Aorta (tissue), 5 donors: ENCODE data around the gene TLE2. TPM values are rescaled to one million over a fixed set of nuclear protein-coding genes. Genes with fewer than 3 reads are reported as not detected.
"Not testable (repeated sequence)": the region's sequence is repeated elsewhere in the genome, so short reads cannot be mapped to it uniquely, and the experiment has no call there.

Experiments used
- ATAC-seq: fragments of 200-7000 bp; cut with Tn5 transposase; one replicate; pipeline ENCODE4 v1.9.1; 2022; ENCODE audit warnings: moderate library complexity; ENCODE audit not compliant: low FRiP score
- DNase-seq, 2 donors: peaks; one replicate each; pipeline ENCODE4 v3.0.0-alpha.2; 2020
- H3K27ac ChIP-seq, 2 donors: one replicate each; pipeline ENCODE4 v1.5.1; 2013; ENCODE audit warnings: low read length in 2 of 2, mild to moderate bottlenecking in 2 of 2, moderate library complexity in 2 of 2, control low read depth in 1 of 2, inconsistent platforms in 1 of 2, low read depth in 1 of 2
- H3K27me3 ChIP-seq, 2 donors: one replicate each; pipeline ENCODE4 v1.6.1; 2013; ENCODE audit warnings: control low read depth in 1 of 2, low read length in 1 of 2, mild to moderate bottlenecking in 1 of 2, moderate library complexity in 1 of 2; ENCODE audit not compliant: insufficient read depth in 2 of 2, control insufficient read depth in 1 of 2
- H3K36me3 ChIP-seq, 2 donors: one replicate each; pipeline ENCODE4 v1.6.1; 2013; ENCODE audit warnings: control low read depth in 1 of 2, low read length in 1 of 2, mild to moderate bottlenecking in 1 of 2; ENCODE audit not compliant: insufficient read depth in 2 of 2, control insufficient read depth in 1 of 2
- H3K4me1 ChIP-seq, 2 donors: one replicate each; pipeline ENCODE4 v1.6.1; 2013; ENCODE audit warnings: low read length in 2 of 2, control low read depth in 1 of 2, mild to moderate bottlenecking in 1 of 2, moderate library complexity in 1 of 2; ENCODE audit not compliant: insufficient read depth in 2 of 2, control insufficient read depth in 1 of 2
- H3K4me3 ChIP-seq, 2 donors: one replicate each; pipeline ENCODE4 v1.5.1; 2013; ENCODE audit warnings: low read length in 2 of 2, control low read depth in 1 of 2, mild to moderate bottlenecking in 1 of 2
- H3K9me3 ChIP-seq: one replicate; pipeline ENCODE4 v1.6.1; 2013; ENCODE audit warnings: mild to moderate bottlenecking, low read length; ENCODE audit not compliant: control insufficient read depth
- WGBS, 2 donors: extraction: QIAGEN DNeasy Blood & Tissue Kit; methylation state at CpG; one replicate each; pipeline ENCODE4 v1.1.7; 2013; 5-methylcytosine and 5-hydroxymethylcytosine counted together
- intact Hi-C, 2 donors: fragments of 100-400 bp; cut with DNase I; formaldehyde crosslinking; loops; one replicate each; pipeline versions ENCODE4 v1.14.2 to v1.15.0; 2022
- polyA plus RNA-seq, 2 donors: library from polyadenylated mRNA; stranded (reverse); fragments of 200-250 nt; gene quantifications; one replicate each; pipeline ENCODE4 v1.2.3, GENCODE V29; 2013
- total RNA-seq, 2 donors: library from RNA; stranded (reverse); fragmentation: NEBNext Ultra II Directional; extraction: Animal tissue kit (Norgen Biotek cat#: 25700); gene quantifications; one replicate each; pipeline ENCODE4 v1.2.1, GENCODE V29; 2021
- donor health status: healthy with polysubstance abuse.
- donor health status: Bipolar disorder and iron deficiency.
- donor health status: DM: no; HTN: no; CAD: no.
- donor health status: DM: no; HTN: no; CAD: no.
- donor health status: DM: yes; HTN: yes; CAD: no.

The TLE2 gene
- total and polyA plus RNA-seq, 4 donors, result 32.7 to 127 (median 43.9) TPM

DNA sequence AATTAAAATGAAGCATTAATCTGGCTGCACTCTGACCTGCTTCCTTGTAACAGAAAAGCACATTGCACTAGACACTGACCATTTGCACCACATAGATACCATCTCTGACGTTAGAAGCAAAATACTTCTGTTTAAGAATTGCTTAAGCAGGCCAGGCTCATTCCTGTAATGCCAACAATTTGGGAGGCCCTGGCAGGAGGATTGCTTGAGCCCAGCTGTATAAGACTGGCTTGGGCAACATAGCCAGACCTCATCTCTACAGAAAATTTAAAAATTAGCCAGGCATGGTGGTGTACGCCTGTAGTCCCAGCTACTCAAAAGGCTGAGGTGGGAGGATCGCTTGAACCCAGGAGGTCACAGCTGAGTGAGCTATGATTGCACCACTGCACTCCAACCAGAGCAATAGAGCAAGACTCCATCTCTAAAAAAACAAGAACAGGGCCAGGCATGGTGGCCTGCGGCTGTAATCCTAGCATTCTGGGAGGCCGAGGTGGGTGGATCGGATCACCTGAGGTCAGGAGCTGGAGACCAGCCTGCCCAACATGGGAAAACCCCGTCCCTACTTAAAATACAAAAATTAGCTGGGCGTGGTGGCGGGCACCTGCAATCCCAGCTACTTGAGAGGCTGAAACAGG is 58.8 kb downstream of the TLE2 start:
- no peaks in the 10 kb centered on the region for H3K27me3 ChIP-seq
- no peaks in the 10 kb centered on the region for H3K9me3 ChIP-seq
- H3K4me3 ChIP-seq, result no peak overlapping the region
- peak; percentile 34 for ATAC-seq
- WGBS, 2 donors, result 79 to 81% methylated on average over 9 of the region's 9 CpGs
- H3K27ac ChIP-seq, result no peak overlapping the region
- no peak for DNase-seq
- no peaks in the 10 kb centered on the region for H3K4me1 ChIP-seq
- H3K36me3 ChIP-seq, result no peaks in the 10 kb centered on the region
- intact Hi-C loops, result no loop called here

DNA sequence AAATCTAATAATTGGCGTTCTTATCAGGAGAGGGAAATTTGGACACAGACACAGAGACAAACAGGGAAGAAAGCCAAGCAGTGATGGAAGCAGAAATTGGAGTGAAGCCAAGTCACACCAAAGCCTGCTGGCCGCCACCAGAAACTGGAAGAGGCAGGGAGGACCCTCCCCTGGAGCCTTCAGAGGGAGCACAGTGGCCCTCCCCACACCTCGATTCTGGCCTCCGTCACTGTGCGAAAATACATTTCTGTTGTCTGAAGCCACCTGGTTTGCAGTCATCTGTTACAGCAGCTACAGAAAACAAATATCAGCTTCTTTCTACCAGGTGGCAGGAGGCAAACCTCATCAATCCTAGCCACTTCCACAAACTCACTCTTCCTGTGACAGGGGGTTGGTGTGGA is 60.0 kb downstream of the TLE2 start:
- DNase-seq, result no peak
- intact Hi-C loops, result no loop called here
- Histone ChIP-seq H3K27ac (no peak overlapping the region), H3K4me1 (no peaks in the 10 kb centered on the region), H3K27me3 (no peaks in the 10 kb centered on the region), H3K36me3 (no peaks in the 10 kb centered on the region), H3K4me3 (no peak overlapping the region), H3K9me3 (no peaks in the 10 kb centered on the region)
- ATAC-seq, result peak; percentile 42
- WGBS, 2 donors, result 20 to 25% methylated on average over 5 of the region's 5 CpGs

DNA sequence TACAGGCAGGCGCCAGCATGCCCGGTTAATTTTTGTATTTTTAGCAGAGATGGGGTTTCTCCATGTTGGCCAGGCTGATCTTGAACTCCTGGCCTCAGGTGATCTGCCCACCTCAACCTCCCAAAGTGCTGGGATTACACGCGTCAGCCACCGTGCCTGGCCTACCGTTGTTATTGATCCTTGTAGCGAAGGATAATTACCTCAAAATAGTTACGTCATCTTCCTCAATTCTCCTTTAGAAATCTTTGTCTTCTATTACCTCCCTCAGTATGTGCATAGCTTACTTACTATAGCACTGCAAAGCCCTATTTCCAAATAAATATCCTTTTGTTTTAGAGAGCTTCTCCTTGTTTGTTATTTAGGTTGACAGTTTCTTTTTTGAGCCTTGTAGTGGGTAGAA is 61.1 kb downstream of the TLE2 start:
- DNase-seq (no peak), ATAC-seq (no peak)
- Histone ChIP-seq H3K9me3 (no peaks in the 10 kb centered on the region), H3K4me1 (no peaks in the 10 kb centered on the region), H3K27ac (no peak overlapping the region), H3K27me3 (no peaks in the 10 kb centered on the region), H3K36me3 (no peaks in the 10 kb centered on the region), H3K4me3 (no peak overlapping the region)
- WGBS, 2 donors, result 87% methylated on average over 8 of the region's 8 CpGs
- intact Hi-C loops, result no loop called here

DNA sequence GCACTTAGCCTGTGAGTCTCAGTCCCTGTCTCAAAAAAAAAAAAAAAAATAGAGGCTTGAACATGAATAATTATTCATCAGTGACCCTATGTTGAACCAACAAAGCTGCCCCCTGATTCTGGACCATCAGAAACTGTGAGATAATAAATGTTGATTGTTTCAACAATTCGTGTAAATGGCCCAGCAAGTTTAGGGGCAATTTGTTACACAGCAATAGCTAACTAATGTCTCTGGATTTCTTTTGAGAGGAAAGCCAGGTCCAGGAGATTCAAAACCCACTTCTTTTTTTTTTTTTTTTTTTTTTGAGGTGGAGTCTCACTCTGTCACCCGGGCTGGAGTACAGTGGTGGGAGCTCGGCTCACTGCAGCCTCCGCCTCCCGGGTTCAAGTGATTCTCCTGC is 64.2 kb downstream of the TLE2 start:
- Histone ChIP-seq H3K4me3 (no peak overlapping the region), H3K27me3 (no peaks in the 10 kb centered on the region), H3K36me3 (no peaks in the 10 kb centered on the region), H3K4me1 (no peaks in the 10 kb centered on the region), H3K9me3 (no peaks in the 10 kb centered on the region), H3K27ac (no peak overlapping the region)
- ATAC-seq, result no peak
- no peak for DNase-seq
- intact Hi-C loops, result loop anchor here in 1 of 2 donors (5.0 kb wide), 1 partner anchor 142 kb away; no protein-coding TSS in a partner anchor
- 95 to 96% methylated on average over 5 of the region's 5 CpGs for WGBS, 2 donors

DNA sequence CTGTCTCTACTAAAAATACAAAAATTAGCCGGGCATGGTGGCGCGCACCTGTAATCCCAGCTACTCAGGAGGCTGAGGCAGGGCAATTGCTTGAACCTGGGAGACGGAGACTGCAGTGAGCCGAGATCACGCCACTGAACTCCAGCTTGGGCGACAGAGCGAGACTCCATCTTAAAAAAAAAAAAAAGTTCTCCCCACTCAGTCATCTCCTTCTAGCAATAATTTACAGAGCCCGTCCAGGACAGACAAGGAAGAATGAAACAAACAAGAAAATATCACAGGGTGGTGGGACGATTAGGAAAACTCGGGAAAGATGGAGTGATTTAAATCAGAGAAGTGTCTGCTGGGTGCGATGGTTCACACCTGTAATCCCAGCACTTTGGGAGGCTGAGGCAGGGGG is 65.4 kb downstream of the TLE2 start:
- 85% methylated on average over 12 of the region's 12 CpGs for WGBS, 2 donors
- not testable (repeated sequence) for H3K4me1 ChIP-seq, DNase-seq, H3K9me3 ChIP-seq, ATAC-seq, H3K4me3 ChIP-seq, H3K27me3 ChIP-seq, H3K27ac ChIP-seq, H3K36me3 ChIP-seq
- intact Hi-C loops, result loop anchor here (2.0 to 5.0 kb wide), 2 partner anchors 141 to 144 kb away; no protein-coding TSS in a partner anchor

DNA sequence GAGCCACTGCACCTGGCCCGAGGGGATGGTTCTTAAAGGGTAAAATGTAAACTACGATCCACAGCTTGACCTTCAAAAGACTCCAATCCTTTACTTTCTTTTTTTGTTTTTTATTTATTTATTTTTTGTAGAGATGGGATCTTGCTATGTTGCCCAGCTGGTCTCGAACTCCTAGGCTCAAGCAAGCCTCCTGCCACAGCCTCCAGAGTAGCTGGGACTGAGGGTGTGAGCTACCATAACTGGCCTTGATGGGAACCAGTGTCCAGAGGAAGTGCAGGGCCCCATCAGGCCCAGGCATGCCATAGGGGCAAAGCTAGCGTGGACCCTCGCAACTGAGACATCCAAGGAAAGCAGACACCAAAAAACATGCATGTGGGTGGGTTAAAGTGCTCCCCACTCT is 66.0 kb downstream of the TLE2 start:
- Histone ChIP-seq H3K27ac (no peak overlapping the region), H3K36me3 (no peaks in the 10 kb centered on the region), H3K9me3 (no peaks in the 10 kb centered on the region), H3K27me3 (no peaks in the 10 kb centered on the region), H3K4me1 (no peaks in the 10 kb centered on the region), H3K4me3 (no peak overlapping the region)
- ATAC-seq, result no peak
- intact Hi-C loops, result loop anchor here (2.0 to 5.0 kb wide), 2 partner anchors 142 to 144 kb away; no protein-coding TSS in a partner anchor
- no peak for DNase-seq
- 91 to 92% methylated on average over 5 of the region's 5 CpGs for WGBS, 2 donors

DNA sequence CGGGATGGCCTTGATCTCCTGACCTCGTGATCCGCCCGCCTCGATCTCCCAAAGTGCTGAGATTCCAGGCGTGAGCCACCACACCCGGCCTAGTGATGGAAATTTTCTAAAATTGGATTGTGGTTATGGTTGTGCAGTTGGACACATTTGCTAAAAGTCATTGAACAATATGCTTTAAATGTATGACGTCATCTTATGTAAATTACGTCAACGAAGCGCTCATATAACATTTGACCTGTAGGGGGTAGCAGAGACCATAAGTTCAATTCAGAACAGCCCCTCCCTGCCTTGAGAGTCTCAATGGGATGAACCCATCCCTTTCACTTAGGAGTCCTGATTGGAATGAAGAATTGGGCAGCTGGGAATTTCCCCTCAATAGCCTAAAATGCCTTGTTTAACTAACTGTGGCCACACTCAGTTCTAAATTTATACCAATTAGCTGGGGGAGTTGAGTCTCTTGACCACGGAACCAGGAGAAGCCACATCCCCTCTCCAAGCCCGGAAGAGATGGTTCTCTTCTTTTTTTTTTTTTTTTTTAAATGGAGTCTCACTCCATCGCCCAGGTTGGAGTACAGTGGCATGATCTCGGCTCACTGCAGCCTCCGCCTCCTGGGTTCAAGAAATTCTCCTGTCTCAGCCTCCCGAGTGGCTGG is 66.9 kb downstream of the TLE2 start:
- no peaks in the 10 kb centered on the region for H3K27me3 ChIP-seq
- no peaks in the 10 kb centered on the region for H3K36me3 ChIP-seq
- no peak for DNase-seq
- no peaks in the 10 kb centered on the region for H3K9me3 ChIP-seq
- H3K27ac ChIP-seq, result no peak overlapping the region
- no peak overlapping the region for H3K4me3 ChIP-seq
- intact Hi-C loops, result loop anchor here (2.0 to 5.0 kb wide), 2 partner anchors 143 to 145 kb away; no protein-coding TSS in a partner anchor
- no peaks in the 10 kb centered on the region for H3K4me1 ChIP-seq
- WGBS, 2 donors, result 39 to 40% methylated on average over 17 of the region's 17 CpGs
- ATAC-seq, result peak; percentile 91

DNA sequence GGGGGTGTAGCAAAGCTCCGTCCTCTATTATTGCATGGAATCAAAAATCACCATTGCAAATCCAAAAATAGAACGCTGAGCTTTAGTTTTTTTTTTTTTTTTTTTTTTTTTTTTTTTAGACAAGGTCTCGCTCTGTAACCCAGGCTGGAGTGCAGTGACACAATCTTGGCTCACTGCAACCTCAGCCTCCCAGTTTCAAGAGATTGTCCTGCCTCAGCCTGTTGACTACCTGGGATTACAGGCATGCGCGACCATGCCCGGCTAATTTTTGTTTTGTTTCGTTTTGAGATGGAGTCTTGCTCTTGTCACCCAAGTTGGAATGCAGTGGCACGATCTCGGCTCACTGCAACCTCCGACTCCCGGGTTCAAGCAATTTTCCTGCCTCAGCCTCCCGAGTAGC is 69.0 kb downstream of the TLE2 start:
- 61 to 66% methylated on average over 11 to 12 of the region's 12 CpGs for WGBS, 2 donors
- H3K9me3 ChIP-seq, result no peaks in the 10 kb centered on the region
- H3K27ac ChIP-seq, result no peak overlapping the region
- intact Hi-C loops, result loop anchor here in 1 of 2 donors (5.0 kb wide), 1 partner anchor 147 kb away; no protein-coding TSS in a partner anchor
- DNase-seq (no peak), ATAC-seq (no peak)
- no peaks in the 10 kb centered on the region for H3K27me3 ChIP-seq
- H3K4me3 ChIP-seq, result no peak overlapping the region
- H3K4me1 ChIP-seq, result no peaks in the 10 kb centered on the region
- no peaks in the 10 kb centered on the region for H3K36me3 ChIP-seq

DNA sequence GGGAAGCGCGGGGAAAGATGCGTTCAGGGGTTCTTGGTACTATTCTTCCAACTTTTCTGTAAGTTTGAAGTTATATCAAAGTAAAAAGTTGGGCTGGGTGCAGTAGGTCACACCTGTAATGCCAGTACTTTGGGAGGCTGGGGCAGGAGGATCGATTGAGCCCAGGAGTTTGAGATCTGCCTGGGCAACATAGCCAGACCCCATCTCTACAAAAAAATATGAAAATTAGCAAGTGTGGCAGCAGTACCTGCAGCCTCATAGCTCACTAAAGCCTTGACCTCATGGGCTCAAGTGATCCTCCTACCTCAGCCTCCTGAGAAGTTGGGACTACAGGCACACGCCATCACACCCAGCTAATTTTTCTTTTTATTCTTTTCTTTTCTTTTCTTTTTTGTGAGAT is 71.9 kb downstream of the TLE2 start:
- no peak for DNase-seq
- Histone ChIP-seq H3K4me1 (no peaks in the 10 kb centered on the region), H3K9me3 (no peaks in the 10 kb centered on the region), H3K36me3 (no peaks in the 10 kb centered on the region), H3K4me3 (no peak overlapping the region), H3K27me3 (no peaks in the 10 kb centered on the region), H3K27ac (no peak overlapping the region)
- intact Hi-C loops, result loop anchor here in 1 of 2 donors (5.0 kb wide), 1 partner anchor 205 kb away; no protein-coding TSS in a partner anchor
- 80 to 86% methylated on average over 5 of the region's 5 CpGs for WGBS, 2 donors
- ATAC-seq, result no peak
